GM15510 (cell line): ENCODE data around the gene IFIH1.

Experiments
- POLR2A ChIP-seq: IDR thresholded peaks from 3 replicates; pipeline ENCODE4 v1.6.1; 2011; ENCODE audit warnings: borderline replicate concordance; ENCODE audit not compliant: insufficient read length; ENCODE audit errors: extremely low read depth

IFIH1 gene

GRCh38 chr2:162244541-162245031 is 73.9 kb downstream of the IFIH1 start:
- no peak for TF ChIP-seq POLR2A

GRCh38 chr2:162243715-162244114 is 74.8 kb downstream of the IFIH1 start:
- TF ChIP-seq POLR2A: no peak

- TF ChIP-seq POLR2A: no peak
Observed at GRCh38 chr2:162243294-162243693, 75.2 kb downstream of the IFIH1 start, which contains the start of gene FAP. FAP (minus strand) TSS chr2:162243445; CDS start chr2:162243327, 118 bp downstream.

- TF ChIP-seq POLR2A: no peak
Observed at GRCh38 chr2:162242586-162243280, 75.8 kb downstream of the IFIH1 start.

GRCh38 chr2:162241571-162241970 is 76.9 kb downstream of the IFIH1 start:
- no peak for TF ChIP-seq POLR2A

DNA sequence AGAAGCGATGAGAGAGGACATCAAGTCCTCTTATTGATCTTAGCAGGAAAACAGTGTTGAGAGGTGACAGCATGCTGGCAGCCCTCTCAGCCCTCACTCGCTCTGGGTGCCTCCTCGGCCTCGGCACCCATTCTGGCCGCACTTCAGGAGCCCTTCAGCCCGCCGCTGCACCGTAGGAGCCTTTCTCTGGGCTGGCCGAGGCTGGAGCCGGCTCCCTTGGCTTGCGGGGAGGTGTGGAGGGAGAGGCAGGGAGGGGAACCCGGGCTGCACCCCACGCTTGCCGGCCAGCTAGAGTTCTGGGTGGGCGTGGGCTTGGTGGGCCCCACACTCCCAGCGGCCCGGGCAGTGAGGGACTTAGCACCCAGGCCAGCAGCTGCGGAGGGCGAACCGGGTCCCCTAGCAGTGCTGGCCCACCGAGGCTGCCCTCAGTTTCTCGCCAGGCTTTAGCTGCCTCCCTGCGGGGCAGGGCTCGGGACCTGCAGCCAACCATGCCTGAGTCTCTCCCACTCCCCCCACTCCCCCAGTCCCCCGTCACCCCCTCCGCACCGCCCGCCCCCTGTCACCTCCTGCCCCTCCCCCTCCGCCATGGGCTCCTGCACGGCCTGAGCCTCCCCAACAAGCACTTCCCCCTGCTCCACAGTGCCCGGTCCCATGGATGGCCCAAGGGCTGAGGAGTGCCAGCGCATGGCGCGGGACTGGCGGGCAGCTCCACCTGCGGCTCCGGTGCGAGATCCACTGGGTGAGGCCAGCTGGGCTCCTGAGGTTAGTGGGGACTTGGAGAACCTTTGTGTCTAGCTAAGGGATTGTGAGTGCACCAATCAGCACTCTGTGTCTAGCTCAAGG is 83.6 kb downstream of the IFIH1 start:
- no peak for TF ChIP-seq POLR2A

- no peak for TF ChIP-seq POLR2A
Observed at GRCh38 chr2:162233197-162233596, 85.3 kb downstream of the IFIH1 start.

DNA sequence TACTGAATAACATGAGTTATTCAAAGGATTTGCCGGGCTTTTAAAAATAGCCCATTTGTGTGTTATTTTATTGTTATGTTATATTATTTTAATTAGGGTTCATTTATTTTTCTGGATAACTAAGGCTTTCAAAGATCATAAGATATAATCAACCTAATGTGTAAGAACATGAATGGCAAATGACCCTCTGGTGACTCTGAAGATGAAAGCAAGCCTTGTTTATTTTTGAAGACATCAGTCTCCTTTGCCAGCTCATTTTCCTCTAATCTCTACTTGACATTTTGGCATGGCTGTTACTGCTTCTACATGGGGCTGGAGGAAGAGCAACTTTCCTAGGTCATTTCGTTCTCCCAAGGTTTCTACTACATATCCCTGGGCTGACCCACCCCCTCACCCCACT is 85.8 kb downstream of the IFIH1 start:
- TF ChIP-seq POLR2A: no peak

DNA sequence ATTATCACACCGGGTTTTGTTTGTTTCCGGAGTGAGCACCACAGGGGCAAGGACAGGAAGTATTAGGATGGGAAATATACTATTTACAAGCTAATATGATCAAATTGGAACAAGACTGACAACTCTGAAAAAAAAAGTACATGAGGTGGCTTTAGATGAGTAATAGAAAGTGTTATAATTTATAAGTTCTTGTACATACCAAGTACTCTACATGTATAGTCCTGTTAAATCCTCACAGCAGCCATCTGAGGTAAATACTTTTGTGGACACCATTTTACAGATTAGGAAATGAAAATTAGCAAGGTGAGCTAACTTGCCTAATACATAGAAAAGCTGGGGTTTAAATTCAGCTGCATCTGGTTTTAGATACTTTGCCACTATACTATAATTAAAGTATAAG is 86.5 kb downstream of the IFIH1 start:
- no peak for TF ChIP-seq POLR2A

GRCh38 chr2:162230761-162231160 is 87.7 kb downstream of the IFIH1 start:
- TF ChIP-seq POLR2A: no peak

DNA sequence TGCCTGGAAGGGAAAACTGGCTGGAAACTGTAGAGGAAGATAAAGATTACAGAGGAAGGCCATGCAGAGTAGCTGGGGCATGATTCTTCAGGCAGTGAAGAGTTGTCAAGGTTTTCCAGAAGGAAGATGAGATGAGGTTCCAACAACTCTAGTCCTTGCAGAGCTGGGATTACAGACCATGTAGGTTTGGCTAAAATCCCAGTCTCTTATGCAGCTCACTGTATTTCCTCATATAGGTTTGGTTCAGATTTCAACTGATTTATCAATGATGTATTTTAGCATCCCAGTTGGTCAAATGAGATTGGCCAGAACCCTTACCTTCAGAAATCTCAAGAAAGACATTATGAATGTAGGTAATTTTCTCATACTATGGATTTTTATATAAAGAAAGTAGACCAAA is 91.6 kb downstream of the IFIH1 start:
- TF ChIP-seq POLR2A: no peak

DNA sequence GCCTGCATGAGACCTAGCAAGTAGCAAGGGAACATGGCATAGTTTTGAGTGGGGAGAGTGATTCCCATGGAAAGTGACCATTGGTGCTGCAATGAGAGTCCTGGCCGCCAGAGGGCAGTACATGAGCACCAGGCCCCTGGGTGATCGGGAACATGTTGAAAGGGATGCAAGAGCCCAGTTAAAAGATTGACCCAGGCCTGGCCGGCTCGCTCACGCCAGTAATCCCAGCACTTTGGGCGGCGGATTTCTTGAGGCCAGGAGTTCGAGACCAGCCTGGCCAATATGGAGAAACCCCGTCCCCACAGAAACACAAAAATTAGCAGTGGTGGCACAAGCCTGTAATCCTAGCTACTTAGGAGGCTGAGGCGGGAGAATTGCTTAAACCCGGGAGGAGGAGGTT is 97.4 kb downstream of the IFIH1 start:
- TF ChIP-seq POLR2A: no peak

DNA sequence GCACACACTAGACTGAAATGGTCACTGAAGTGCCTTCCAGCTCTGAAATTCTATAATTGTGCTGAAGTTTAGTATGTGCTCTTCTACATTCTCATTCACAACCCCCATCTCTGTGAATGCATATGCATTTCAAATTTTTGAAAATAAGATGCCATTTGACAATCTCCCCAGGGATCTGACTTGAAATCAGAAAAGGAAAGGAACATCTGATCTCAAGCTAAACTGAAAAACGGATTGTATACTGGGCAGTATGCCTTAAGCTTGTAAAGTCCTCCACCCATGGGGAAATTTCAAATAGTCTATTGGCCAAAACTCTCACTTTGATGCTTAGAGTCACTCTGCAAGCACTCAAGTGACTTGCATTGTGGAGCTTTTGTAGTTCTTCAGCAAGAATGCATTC is 98.1 kb downstream of the IFIH1 start:
- TF ChIP-seq POLR2A: no peak

- TF ChIP-seq POLR2A: no peak
Observed at GRCh38 chr2:162219426-162219825, 99.1 kb downstream of the IFIH1 start.

GRCh38 chr2:162217598-162217997 is 100.9 kb downstream of the IFIH1 start:
- no peak for TF ChIP-seq POLR2A
